Measurements from ENCODE around the gene LGALS7B.
"Not testable (repeated sequence)": the region's sequence is repeated elsewhere in the genome, so short reads cannot be mapped to it uniquely, and the experiment has no call there.

The LGALS7B gene

DNA sequence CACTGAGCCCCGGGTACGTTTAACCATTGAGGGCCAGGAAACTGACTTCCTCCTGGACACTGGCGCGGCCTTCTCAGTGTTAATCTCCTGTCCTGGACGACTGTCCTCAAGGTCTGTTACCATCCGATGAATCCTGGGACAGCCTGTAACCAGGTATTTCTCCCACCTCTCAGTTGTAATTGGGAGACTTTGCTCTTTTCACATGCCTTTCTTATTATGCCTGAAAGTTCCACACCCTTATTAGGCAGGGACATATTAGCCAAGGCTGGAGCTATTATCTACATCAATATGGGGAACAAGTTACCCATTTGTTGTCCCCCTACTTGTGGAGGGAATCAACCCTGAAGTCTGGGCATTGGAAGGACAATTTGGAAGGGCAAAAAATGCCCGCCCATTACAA is 36.9 kb downstream of the LGALS7B start:
- not testable (repeated sequence) for DNase-seq

DNA sequence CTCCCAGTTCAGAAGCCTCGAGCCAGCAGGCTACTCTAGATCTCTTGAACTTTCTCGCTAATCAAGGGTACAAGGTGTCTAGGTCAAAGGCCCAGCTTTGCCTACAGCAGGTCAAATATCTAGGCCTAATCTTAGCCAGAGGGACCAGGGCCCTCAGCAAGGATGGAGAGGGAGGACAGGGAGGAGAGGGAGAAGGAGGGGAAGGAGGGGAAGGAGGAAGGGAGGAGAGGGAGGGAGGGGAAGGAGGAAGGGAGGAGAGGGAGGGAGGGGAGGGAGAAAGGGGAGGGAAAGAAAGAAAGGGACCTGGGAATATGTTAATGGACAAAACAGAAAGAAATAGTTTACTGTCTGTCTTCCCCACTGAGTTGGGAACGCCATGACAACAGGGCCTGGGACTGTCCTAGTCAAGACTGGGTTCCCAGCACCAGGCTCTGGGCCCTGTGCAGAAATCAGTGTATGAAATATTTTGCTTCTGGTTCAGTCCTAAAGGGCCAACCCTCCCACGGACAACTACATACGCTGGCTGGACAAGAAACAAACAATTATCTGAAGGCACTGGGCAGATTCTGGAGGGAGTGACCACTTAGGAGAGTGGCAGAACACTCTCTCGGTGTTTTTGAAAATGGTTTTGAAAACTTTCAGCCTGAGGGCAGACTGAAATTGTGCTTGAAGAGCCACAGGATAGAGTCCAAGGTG is 38.0 kb downstream of the LGALS7B start:
- no peak for DNase-seq

DNA sequence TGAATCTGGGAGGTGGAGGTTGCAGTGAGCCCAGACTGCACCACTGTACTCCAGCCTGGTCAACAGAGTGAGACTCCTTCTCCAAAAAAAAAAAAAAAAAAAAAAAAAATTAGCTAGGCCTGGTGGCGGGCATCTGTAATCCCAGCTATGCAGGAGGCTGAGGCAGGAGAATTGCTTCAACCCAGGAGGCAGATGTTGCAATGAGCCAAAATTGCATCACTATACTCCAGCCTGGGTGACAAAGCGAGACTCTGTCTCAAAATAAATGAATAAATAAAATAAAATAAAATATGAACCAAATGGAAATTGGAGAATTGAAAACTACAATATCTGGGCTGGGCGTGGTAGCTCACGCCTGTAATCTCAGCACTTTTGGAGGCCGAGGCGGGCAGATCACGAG is 40.2 kb downstream of the LGALS7B start:
- DNase-seq, result not testable (repeated sequence)

DNA sequence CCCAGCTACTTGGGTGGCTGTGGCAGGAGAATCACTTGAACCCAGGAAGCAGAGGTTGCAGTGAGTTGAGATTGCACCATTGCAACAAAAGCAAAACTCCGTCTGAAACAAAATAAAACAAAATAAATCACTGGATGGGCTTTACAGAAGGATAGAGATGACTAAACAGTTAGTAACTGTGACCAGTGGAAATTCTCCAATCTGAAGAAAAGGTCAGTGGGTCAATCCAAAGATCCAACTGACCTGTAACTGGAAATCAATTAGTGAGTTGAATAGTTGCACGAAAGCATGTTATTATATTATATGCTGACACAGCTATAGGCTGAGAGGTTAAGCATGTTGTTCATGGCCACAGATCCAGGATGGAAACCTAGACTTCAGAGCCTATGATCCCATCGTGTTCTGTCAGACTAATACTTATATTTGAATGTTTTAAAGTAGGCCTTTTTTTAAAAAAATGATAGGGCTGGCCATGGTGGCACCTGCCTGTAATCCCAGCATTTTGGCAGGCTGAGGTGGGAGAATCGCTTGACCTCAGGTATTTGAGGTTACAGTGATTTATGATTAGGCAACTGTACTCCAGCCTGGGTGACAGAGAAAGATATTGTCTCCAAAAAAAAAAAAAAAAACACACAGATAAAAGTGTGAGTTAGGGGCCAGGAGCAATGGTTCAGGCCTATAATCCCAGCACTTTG is 41.2 kb downstream of the LGALS7B start:
- no peak for DNase-seq

DNA sequence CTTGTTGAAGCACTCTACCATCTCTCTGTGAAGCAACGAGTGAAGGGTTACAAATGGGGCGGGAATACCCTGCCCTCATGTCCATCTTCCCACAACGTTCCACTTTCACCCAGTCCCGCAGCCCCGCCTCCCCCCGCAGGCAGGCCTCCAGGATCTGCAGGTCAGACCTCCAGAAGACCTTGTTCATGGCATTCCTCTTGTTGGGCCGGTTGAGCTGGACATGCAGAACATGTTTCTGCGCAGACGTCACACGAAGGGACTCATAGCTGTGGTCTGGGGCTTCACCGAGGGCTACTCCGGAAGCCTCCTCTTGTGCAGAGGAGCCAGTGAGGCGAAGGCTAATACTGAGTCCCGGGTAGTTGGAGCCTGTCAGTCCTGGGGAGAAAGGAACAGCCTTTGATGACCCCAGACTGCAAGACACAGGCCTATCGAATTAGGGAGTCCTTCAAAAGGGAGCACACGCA is 42.2 kb downstream of the LGALS7B start:
- DNase-seq, result no peak

DNA sequence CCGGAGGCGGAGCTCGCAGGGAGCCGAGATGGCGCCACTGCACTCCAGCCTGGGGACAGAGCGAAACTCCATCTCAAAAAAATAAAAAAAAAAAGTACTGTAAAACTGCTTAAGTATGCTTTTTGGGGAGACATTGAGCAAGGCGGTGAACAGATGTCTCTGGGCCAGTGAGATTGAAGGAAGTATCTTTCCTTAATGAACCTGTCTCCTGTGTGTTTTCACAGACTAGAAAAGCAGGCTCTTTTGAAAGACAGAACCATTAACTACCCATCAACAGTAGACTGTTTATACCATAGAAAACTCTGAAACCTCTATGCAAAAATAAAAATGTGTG is 44.1 kb downstream of the LGALS7B start:
- DNase-seq, result no peak

DNA sequence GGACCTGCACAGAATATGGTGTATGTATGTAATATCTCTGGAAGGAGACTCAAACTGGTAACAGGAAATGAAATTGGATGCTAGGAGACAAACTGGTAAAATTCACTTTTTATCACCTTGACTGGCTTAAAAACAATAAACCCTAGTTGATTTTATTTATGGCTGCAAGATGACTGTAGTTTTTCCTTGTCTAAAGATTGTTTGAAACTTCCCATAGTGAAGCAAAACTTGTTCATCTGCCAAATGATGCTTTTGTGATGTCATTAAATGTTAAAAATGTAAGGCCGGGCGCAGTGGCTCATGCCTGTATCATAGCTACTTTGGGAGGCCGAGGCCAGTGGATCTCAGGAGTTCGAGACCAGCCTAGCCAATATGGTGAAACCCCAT is 45.1 kb downstream of the LGALS7B start:
- DNase-seq, result no peak

DNA sequence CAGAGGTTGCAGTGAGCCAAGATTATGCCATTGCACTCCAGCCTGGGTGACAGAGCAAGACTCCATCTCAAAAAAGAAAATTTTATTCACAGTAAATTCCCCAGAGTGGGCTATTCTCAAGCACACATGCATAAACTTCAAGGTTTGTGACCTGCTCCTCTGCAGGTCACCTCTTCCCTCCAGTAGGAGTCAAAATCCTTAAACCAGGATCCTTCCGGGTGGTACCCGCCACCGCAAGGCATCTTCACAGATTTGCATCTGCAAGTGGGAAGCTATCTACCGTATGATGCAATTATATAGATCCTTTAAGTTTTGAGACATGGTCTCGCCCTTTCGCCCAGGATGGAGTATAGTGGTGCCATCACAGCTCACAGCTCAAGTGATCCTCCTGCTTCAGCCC is 45.6 kb downstream of the LGALS7B start:
- DNase-seq, result no peak

DNA sequence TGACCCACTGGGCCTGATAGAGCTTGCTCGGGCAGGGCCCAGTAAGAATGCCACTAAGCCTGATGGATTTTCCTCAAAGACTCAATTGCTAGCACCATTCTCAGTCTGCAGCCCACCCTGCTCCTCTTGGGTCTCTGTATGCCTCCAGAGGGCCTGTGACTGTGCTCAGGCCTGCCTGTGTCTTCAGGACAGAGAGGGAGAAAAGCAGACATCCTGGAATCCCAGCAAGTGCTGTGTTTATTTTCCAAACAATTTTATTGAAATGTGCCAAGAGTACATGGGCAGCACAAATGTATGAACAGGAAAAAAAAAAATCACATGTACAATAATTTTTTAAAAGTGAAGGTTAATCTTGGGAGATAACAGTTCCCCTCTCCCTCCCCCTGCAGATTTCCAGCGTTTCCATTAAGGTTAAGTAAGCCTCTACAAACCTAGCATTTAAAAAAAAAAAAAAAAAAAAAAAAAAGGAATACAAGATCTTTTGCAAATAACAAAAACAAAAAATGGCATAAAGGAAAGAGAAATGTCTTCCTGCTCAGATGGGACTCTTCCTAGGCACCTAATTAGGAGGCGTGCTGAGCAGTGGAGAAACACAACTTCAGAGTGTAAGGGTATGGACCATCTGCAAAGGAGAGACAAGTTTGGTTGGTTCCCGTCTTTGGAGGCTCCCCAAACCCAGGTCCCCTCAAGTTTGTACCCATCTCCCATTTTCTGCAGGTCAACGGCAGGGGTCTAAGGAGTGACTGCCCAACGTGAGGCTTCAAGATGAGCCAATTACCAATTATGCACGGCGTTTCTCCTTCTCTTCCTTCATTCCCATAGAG is 47.4 kb downstream of the LGALS7B start:
- DNase-seq, result no peak

DNA sequence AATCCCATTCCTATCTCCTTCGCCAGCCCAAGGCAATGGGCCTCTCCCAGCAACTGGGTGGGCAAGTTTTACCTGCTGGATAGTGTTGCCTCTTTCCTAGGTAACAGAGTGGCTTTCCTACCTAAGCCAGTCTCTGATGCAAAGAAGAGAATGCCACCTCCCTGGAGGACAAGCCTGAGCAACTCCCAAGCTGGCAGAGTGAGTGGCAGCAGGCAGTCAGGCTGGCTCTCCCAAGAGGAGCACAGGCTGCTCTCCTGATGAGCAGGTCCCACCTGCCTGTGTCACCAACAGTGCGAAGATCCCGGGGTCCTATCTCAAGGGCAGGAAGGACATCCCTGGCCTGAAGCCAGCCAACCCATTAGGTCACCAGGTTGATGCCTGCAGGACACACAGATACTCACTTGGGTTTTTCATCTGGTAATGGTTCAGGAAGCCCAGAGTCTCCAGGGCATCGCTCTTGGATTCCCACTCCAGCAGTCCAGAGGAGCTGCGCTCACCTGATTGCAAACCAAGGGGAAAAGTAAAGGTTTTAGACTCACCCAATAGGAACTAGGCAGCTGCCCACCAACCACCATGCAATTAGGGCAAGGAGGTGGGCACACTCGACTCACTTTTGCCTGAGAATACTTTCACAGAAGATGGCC is 48.1 kb downstream of the LGALS7B start:
- DNase-seq, result no peak

DNA sequence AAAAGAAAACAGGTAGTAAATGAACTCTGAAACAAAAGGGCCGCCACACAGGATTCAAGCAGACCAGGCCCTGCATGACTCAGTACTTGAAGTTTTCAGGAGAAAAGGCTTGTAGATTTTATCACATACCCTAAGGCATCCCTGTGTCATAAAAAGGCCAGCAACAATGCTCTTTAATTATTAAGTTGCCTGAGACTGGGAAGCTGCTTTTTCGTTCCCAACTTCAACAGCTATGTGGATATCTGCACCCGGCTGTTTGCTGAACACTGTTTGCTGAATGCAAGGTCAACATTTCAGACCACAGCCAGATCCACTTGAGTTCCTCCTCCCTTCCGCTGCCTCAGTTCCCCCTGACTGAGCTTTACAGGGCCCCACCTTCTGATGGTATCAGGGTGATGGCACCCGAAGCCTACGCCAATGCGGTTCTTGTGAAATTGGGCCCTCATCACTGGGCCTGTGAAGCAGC is 48.7 kb downstream of the LGALS7B start:
- DNase-seq, result no peak

DNA sequence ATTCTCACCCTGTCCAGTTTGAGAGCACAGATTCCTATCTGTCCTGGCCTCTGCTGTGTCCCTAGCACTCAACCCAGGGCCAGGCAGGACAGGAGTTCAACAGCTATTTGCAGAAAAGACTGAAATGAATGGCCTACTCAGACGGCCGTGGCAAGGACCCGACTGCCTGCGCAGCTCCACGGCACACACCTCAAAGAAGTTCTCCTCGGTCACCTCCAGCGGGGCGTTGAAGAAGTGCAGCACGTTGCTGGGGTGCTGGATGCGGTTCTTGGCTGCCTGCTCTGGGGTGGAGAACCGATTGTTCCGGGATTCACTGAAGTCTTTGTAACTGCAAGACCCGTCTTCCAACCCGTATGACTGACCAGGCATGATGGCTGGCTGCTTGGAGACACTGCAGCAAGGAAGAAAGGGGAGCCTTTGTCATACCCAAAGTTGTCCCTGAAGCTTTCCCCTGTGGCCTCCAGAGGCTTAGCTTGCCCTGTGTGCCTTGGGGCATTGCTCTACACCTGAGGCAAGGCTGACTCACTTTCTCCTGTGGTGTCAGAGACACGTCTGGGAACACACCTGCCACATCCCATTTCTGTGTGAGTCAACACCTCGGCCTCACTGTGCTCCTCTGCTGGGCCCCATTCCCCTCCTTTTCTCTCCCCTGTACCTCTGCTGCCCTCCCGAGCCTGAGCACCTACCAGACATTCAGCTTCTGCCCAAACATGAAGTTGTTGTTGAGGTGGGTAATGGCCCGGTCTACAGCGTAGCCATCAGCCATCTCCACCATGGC is 49.4 kb downstream of the LGALS7B start:
- no peak for DNase-seq

DNA sequence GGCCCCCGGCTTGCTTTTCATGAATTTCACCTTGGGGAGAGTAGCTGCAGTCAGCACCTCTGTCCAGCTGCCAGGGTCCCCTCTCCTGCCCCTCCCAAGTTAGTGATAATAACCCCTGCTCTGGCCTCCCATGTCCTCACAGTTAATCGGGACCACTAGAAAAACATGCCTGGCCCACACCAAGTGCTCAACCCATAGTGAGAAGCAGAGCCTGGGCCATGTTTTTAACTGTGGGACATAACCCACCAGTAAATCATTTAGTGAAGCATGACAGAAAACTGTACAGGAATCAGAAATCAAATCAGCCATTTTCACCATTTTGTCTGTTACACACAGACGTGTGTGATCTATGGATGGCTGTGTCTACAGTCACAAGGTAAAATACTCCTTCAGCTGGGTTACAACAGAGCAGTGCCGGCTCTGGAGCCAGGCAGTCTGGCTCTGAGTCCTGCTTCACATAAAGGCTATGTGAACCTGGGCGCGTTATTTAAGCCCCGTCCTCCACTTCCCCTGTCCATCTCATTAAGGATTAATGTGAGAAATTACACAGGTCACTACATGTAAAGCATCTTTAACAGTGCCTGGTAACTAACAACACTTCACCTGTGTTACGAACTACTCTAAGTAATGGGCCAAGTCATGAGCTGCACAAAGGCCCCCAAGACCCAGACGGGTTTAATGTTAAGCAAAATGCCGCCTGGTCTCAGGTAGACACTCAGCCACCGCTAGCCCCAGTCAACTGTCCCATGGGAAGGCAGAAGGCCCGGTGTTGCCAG is 50.2 kb downstream of the LGALS7B start:
- no peak for DNase-seq

DNA sequence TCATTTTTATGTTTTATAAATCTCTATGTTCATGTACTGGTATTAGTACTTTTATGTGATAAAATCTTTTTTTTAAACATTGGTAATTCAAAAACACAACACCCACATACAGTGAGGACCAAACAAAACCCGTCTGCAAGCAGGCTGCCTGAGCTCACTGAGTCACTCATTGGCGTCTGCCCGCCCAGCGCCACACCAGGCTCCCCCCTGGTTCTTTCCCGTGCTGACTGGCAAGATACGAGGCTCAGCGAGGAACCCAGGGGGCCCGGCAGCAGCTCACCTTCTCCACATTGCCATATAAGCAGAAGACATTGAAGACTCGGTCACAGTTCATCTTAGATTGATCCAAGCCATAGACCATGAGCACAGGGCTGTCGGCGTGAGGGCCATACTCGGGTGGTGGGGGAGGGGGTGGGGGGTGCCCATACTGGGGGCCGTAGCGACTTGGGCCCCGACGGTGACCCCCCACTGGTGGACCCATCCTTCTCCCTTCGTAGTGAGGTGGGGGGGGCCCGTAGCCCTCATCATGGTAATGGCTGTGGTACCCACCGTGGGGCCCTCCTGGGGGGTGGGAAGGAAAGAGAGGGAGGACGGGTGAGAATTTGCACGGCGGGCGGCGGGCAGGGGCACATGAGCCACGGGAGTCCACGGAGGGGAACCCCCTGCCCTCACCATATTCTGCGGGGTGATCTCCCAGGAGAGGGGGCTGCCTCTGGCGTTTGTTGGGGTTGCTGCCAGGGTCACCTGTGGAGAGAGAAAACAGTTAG is 51.0 kb downstream of the LGALS7B start:
- DNase-seq, result no peak

DNA sequence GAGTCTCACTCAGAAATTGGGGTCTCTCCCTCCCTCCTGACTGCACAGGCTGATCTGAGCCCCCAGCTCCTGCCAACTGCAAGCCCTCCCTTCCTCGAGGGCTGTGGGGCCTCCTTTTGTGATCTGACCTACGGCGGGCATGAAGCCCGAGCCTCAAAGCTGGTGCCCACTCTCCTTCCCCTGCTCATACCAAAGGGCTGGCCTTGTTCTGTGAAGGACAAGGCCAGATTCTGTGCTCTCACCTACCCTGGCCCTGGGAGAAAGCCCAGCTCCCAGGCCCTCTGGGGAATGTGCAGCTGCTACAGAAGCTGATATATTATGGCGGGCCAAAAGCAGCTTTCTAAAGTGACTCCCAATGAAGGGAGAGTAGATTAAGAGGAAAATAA is 51.6 kb downstream of the LGALS7B start:
- DNase-seq, result no peak

Data from NCI-H1694 (cell line).